H1 (cell line): Measurements from ENCODE around the gene CELF2. TPM values are rescaled to one million over a fixed set of nuclear protein-coding genes. Genes with fewer than 3 reads are reported as not detected.

Experiments
- CTCF ChIA-PET: fragments of 300-600 bp; sonication (Branson Sonifier 250); formaldehyde crosslinking; loops from one replicate; lab custom pipeline; 2021; ENCODE audit not compliant: partially characterized antibody; lab: Charles Lee
- POLR2A ChIA-PET: fragments of 300-600 bp; sonication (Branson Sonifier 250); formaldehyde crosslinking; loops from one replicate; lab custom pipeline; 2021; ENCODE audit warnings: inconsistent platforms; ENCODE audit not compliant: partially characterized antibody; lab: Charles Lee
- DNase-seq, 2 experiments: peaks; one replicate each; pipeline versions ENCODE4 v3.0.0 to v3.0.0-alpha.2; 2010 to 2022; ENCODE audit warnings: low spot score in 2 of 2, low read depth in 1 of 2, mixed read lengths in 1 of 2
- FAIRE-seq: peaks from 2 replicates; lab custom pipeline; 2011; peaks lifted over from hg19 to GRCh38; lab: Jason Lieb, UNC
- H2AFZ ChIP-seq: 2 replicates; pipeline ENCODE4 v1.8.1; 2012; ENCODE audit warnings: low read length, inconsistent platforms
- H2AK5ac ChIP-seq: 2 replicates; pipeline ENCODE4 v1.6.1; 2013; ENCODE audit warnings: low read depth, low read length
- H2BK120ac ChIP-seq: replicated peaks from 2 replicates; pipeline ENCODE3; 2013; ENCODE audit warnings: low read depth, low read length, inconsistent platforms
- H2BK12ac ChIP-seq: 2 replicates; pipeline ENCODE4 v1.6.1; 2013; ENCODE audit warnings: low read depth, low read length
- H2BK15ac ChIP-seq: 2 replicates; pipeline ENCODE4 v1.6.1; 2013; ENCODE audit warnings: low read length
- H2BK20ac ChIP-seq: 2 replicates; pipeline ENCODE4 v1.6.1; 2013; ENCODE audit warnings: low read length
- H2BK5ac ChIP-seq: 2 replicates; pipeline ENCODE4 v1.6.1; 2013; ENCODE audit warnings: low read depth, low read length
- H3K14ac ChIP-seq: 2 replicates; pipeline ENCODE4 v1.6.1; 2013; ENCODE audit warnings: inconsistent platforms; ENCODE audit not compliant: insufficient read length
- H3K18ac ChIP-seq: 2 replicates; pipeline ENCODE4 v1.6.1; 2013; ENCODE audit warnings: low read length; ENCODE audit errors: extremely low read depth
- H3K23ac ChIP-seq: 2 replicates; pipeline ENCODE4 v1.6.1; 2013; ENCODE audit warnings: inconsistent platforms; ENCODE audit not compliant: insufficient read length
- H3K23me2 ChIP-seq: 2 replicates; pipeline ENCODE4 v1.6.1; 2013; ENCODE audit warnings: low read depth, low read length
- H3K27ac ChIP-seq: 2 replicates; pipeline ENCODE4 v1.6.1; 2011; ENCODE audit warnings: low read depth, low read length, inconsistent platforms
- H3K27me3 ChIP-seq, 4 experiments: replicated peaks in 1 of 4; 1 replicate in 1 of 4; 2 replicates in 3 of 4; pipeline versions ENCODE4 v1.6.1 to v1.8.1; 2011 to 2013; ENCODE audit warnings: low read length in 3 of 4, mild to moderate bottlenecking in 3 of 4, inconsistent platforms in 2 of 4, mixed read lengths in 2 of 4, moderate library complexity in 1 of 4; ENCODE audit not compliant: control insufficient read depth in 3 of 4, insufficient read depth in 3 of 4; ENCODE audit errors: extremely low read depth in 1 of 4
- H3K36me3 ChIP-seq, 4 experiments: 2 replicates each; pipeline versions ENCODE4 v1.6.1 to v1.8.1; 2011 to 2013; ENCODE audit warnings: mild to moderate bottlenecking in 4 of 4, low read length in 3 of 4, moderate library complexity in 2 of 4, control low read depth in 1 of 4, inconsistent platforms in 1 of 4; ENCODE audit not compliant: insufficient read depth in 4 of 4, control insufficient read depth in 2 of 4
- H3K4ac ChIP-seq: replicated peaks from 2 replicates; pipeline ENCODE3; 2013; ENCODE audit warnings: low read length, low read depth, mixed read lengths, inconsistent platforms; ENCODE audit not compliant: insufficient read length
- H3K4me1 ChIP-seq, 4 experiments: replicated peaks in 1 of 4; 1 replicate in 1 of 4; 2 replicates in 3 of 4; pipeline versions ENCODE4 v1.6.1 to v1.8.1; 2011 to 2013; ENCODE audit warnings: low read length in 3 of 4, inconsistent platforms in 2 of 4, mixed read lengths in 1 of 4; ENCODE audit not compliant: insufficient read depth in 4 of 4, control insufficient read depth in 3 of 4
- H3K4me2 ChIP-seq, 2 experiments: 2 replicates each; pipeline versions ENCODE4 v1.6.1 to v1.8.1; 2011 to 2013; ENCODE audit warnings: low read depth in 2 of 2, low read length in 2 of 2, control low read depth in 1 of 2, inconsistent platforms in 1 of 2, mild to moderate bottlenecking in 1 of 2; ENCODE audit not compliant: insufficient read depth in 1 of 2
- H3K4me3 ChIP-seq, 4 experiments: fragments of 200-600, 300-600 bp in 1 of 4; sonication (generic), shearing (Covaris generic), sonication (Bioruptor Twin) in 1 of 4; 2 replicates each; pipeline versions ENCODE4 v1.5.1 to v1.8.1; 2011 to 2016; ENCODE audit warnings: low read length in 4 of 4, low read depth in 3 of 4, control low read depth in 2 of 4, inconsistent platforms in 2 of 4, mild to moderate bottlenecking in 2 of 4, mixed read lengths in 1 of 4, moderate library complexity in 1 of 4; ENCODE audit not compliant: insufficient read depth in 2 of 4; ENCODE audit errors: extremely low read depth in 1 of 4
- H3K56ac ChIP-seq: replicated peaks from 2 replicates; pipeline ENCODE3; 2013; ENCODE audit warnings: low read depth, mild to moderate bottlenecking, mixed read lengths, low read length, inconsistent platforms; ENCODE audit not compliant: insufficient read length
- H3K79me1 ChIP-seq: 2 replicates; pipeline ENCODE4 v1.6.1; 2013; ENCODE audit warnings: low read depth, low read length, control low read depth
- H3K79me2 ChIP-seq, 2 experiments: 2 replicates each; pipeline versions ENCODE4 v1.6.1 to v1.8.1; 2012 to 2013; ENCODE audit warnings: low read length in 2 of 2, mild to moderate bottlenecking in 2 of 2, inconsistent platforms in 1 of 2; ENCODE audit not compliant: insufficient read depth in 2 of 2, control insufficient read depth in 1 of 2
- H3K9ac ChIP-seq, 4 experiments: replicated peaks in 1 of 4; 1 replicate in 1 of 4; 2 replicates in 3 of 4; pipeline versions ENCODE4 v1.6.1 to v1.8.1; 2011 to 2013; ENCODE audit warnings: low read depth in 3 of 4, low read length in 3 of 4, control low read depth in 2 of 4, mild to moderate bottlenecking in 2 of 4, moderate library complexity in 2 of 4, inconsistent platforms in 1 of 4; ENCODE audit errors: extremely low read depth in 1 of 4
- H3K9me3 ChIP-seq, 2 experiments: 2 replicates each; pipeline versions ENCODE4 v1.6.1 to v1.8.1; 2012 to 2013; ENCODE audit warnings: mild to moderate bottlenecking in 2 of 2, moderate library complexity in 2 of 2, control low read depth in 1 of 2, inconsistent platforms in 1 of 2, low read depth in 1 of 2, low read length in 1 of 2, mixed read lengths in 1 of 2; ENCODE audit not compliant: insufficient read depth in 2 of 2
- H4K20me1 ChIP-seq, 2 experiments: replicated peaks in 1 of 2; 2 replicates each; pipeline versions ENCODE3 to v1.8.1; 2011 to 2013; ENCODE audit warnings: inconsistent platforms in 2 of 2, low read length in 2 of 2, mild to moderate bottlenecking in 1 of 2; ENCODE audit not compliant: insufficient read depth in 2 of 2, control insufficient read depth in 1 of 2
- H4K5ac ChIP-seq: 2 replicates; pipeline ENCODE4 v1.6.1; 2013; ENCODE audit warnings: low read length, low read depth, mixed read lengths, inconsistent platforms; ENCODE audit not compliant: insufficient read length
- H4K8ac ChIP-seq: 2 replicates; pipeline ENCODE4 v1.8.0; 2013; ENCODE audit warnings: mild to moderate bottlenecking, moderate library complexity, low read length, inconsistent platforms; ENCODE audit not compliant: insufficient read depth; ENCODE audit errors: extremely low read depth
- H4K91ac ChIP-seq: replicated peaks from 2 replicates; pipeline ENCODE3; 2013; ENCODE audit warnings: low read length, mixed read lengths, inconsistent platforms; ENCODE audit not compliant: insufficient read length
- ASH2L ChIP-seq: fragments of 200-600, 300-600 bp; sonication (generic); IDR thresholded peaks from one replicate; pipeline ENCODE4 v1.7.1; 2017; ENCODE audit warnings: low read length
- EGR1 ChIP-seq: IDR thresholded peaks from 2 replicates; pipeline ENCODE4 v1.6.1; 2011; ENCODE audit warnings: low read depth, low read length, borderline replicate concordance
- EP300 ChIP-seq, 2 experiments: IDR thresholded peaks; 1 replicate in 1 of 2; 2 replicates in 1 of 2; pipeline ENCODE4 v1.6.1; 2011 to 2012; ENCODE audit warnings: low read depth in 2 of 2, low read length in 2 of 2, mild to moderate bottlenecking in 2 of 2, borderline replicate concordance in 1 of 2, inconsistent platforms in 1 of 2, moderate library complexity in 1 of 2
- GTF2F1 ChIP-seq: IDR thresholded peaks from 2 replicates; pipeline ENCODE4 v1.6.1; 2012; ENCODE audit warnings: low read depth, low read length, improper control_type of control experiment, borderline replicate concordance
- JUND ChIP-seq: IDR thresholded peaks from 2 replicates; pipeline ENCODE4 v1.6.1; 2011; ENCODE audit warnings: mild to moderate bottlenecking, improper control_type of control experiment, low read length
- MAFK ChIP-seq: IDR thresholded peaks from 2 replicates; pipeline ENCODE4 v1.6.1; 2012; ENCODE audit warnings: low read depth, mild to moderate bottlenecking, improper control_type of control experiment, low read length
- NRF1 ChIP-seq: IDR thresholded peaks from 2 replicates; pipeline ENCODE4 v1.6.1; 2011; ENCODE audit warnings: mild to moderate bottlenecking, low read depth, low read length, improper control_type of control experiment
- RBBP5 ChIP-seq: IDR thresholded peaks from 2 replicates; pipeline ENCODE4 v1.7.1; 2012; ENCODE audit warnings: low read depth, mild to moderate bottlenecking, inconsistent platforms, low read length, moderate library complexity, borderline replicate concordance
- SP2 ChIP-seq: IDR thresholded peaks from 2 replicates; pipeline ENCODE4 v1.6.1; 2012; ENCODE audit warnings: mild to moderate bottlenecking, low read length, inconsistent platforms
- SRF ChIP-seq: IDR thresholded peaks from 2 replicates; pipeline ENCODE4 v1.6.1; 2011; ENCODE audit warnings: mild to moderate bottlenecking, low read depth, low read length, moderate library complexity
- TAF1 ChIP-seq: IDR thresholded peaks from 2 replicates; pipeline ENCODE4 v1.6.1; 2011; ENCODE audit warnings: mild to moderate bottlenecking, low read depth, low read length
- TBP ChIP-seq: IDR thresholded peaks from 2 replicates; pipeline ENCODE4 v1.6.1; 2011; ENCODE audit warnings: low read depth, low read length, improper control_type of control experiment
- TEAD4 ChIP-seq: IDR thresholded peaks from 2 replicates; pipeline ENCODE4 v1.6.1; 2012; ENCODE audit warnings: low read depth, low read length, inconsistent platforms, mixed read lengths
- YY1 ChIP-seq: IDR thresholded peaks from 2 replicates; pipeline ENCODE4 v1.6.1; 2011; ENCODE audit warnings: low read depth, mild to moderate bottlenecking, low read length
- WGBS, 2 experiments: shearing (Covaris generic) in 1 of 2; methylation state at CpG; one replicate each; pipeline versions ENCODE4 v1.1.6 to v1.1.7; 2013 to 2015; ENCODE audit warnings: low lambda C conversion rate in 2 of 2, mixed read lengths in 2 of 2, inconsistent platforms in 1 of 2, low coverage in 1 of 2, missing lambda C conversion rate in 1 of 2; ENCODE audit not compliant: insufficient replicate concordance in 2 of 2, insufficient coverage in 1 of 2, insufficient read length in 1 of 2; ENCODE audit errors: extremely low coverage in 1 of 2, missing lambda C conversion rate in 1 of 2; 5-methylcytosine and 5-hydroxymethylcytosine counted together
- polyA plus RNA-seq, 7 experiments: library from polyadenylated mRNA; depleted of rRNA in 3 of 7; stranded (reverse) in 5 of 7; unstranded in 2 of 7; fragments of >200 nt in 5 of 7; fragments of 200-250 nt in 2 of 7; gene quantifications; 1 replicate in 5 of 7; 2 replicates in 1 of 7; 4 replicates in 1 of 7; pipeline versions ENCODE4 v1.2.1 to v1.2.3, GENCODE V29; 2011 to 2013; ENCODE audit warnings: missing spikeins in 2 of 7, mixed read lengths in 2 of 7
- total RNA-seq: library from RNA; stranded (reverse); fragmentation: NEBNext Ultra II Directional; extraction: Animal tissue kit (Norgen Biotek cat#: 25700); gene quantifications from 2 replicates; pipeline ENCODE4 v1.2.1, GENCODE V29; 2021

Gene CELF2
- total and polyA plus RNA-seq, 2 of the 8 experiments (the other 6 are each of a cell fraction or from before 2014, with no cell fraction given), result 18.3 to 22.7 TPM

DNA sequence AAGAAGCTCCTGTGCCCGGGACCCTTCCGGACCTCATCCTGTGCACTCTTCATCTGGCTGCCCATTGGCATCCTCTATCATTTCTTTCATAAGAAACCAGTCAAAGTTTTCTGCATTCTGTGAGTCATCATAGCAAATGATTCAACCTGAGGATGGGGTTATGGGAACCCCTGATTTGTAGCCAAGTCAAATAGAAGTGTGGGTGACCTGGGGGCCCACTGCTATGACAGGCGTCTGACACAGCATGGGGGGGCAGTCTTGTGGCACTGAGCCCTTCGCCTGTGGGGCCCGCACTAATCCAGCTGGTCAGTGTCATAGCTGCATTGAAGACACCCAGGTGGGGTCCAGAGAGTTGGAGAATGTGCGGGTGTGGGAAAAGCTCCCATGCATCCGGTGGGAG, 363.4 kb downstream of the CELF2 start:
- Histone ChIP-seq H3K79me2 (no peaks in the 10 kb centered on the region), H2BK15ac (no peak overlapping the region), H2BK5ac (no peak overlapping the region), H4K91ac (no peak overlapping the region), H3K56ac (no peak overlapping the region), H3K9ac (no peak overlapping the region), H2BK20ac (no peak overlapping the region), H3K4me2 (no peak overlapping the region), H3K36me3 (no peaks in the 10 kb centered on the region), H3K18ac (no peak overlapping the region), H3K23ac (no peak overlapping the region), H3K27me3 (no peaks in the 10 kb centered on the region), H3K27ac (no peak overlapping the region), H2BK120ac (no peak overlapping the region), H4K20me1 (no peaks in the 10 kb centered on the region), H3K23me2 (no peaks in the 10 kb centered on the region), H2AK5ac (no peak overlapping the region), H4K8ac (no peak overlapping the region), H3K14ac (no peak overlapping the region), H2BK12ac (no peak overlapping the region), H2AFZ (no peak overlapping the region), H3K79me1 (no peaks in the 10 kb centered on the region), H3K9me3 (no peaks in the 10 kb centered on the region), H4K5ac (no peak overlapping the region), H3K4me3 (no peak overlapping the region), H3K4me1 (0 out of 7 replicates have a peak, but pooled peaks cover 0 to 2% (median 0%) of the 10 kb centered on the region in 4 experiments), H3K4ac (no peak overlapping the region)
- TF ChIP-seq NRF1, result no peak
- no peak for TF ChIP-seq YY1
- no peak for TF ChIP-seq GTF2F1
- TF ChIP-seq SP2, result no peak
- no peak for TF ChIP-seq ASH2L
- no peak for TF ChIP-seq SRF
- no peak for TF ChIP-seq RBBP5
- no peak for TF ChIP-seq EP300 (IDR thresholded peaks at IDR 0.05; ENCODE audit: borderline replicate concordance in 1 of 2, low read depth in 2 of 2, low read length in 2 of 2)
- no peak for TF ChIP-seq TEAD4
- no peak for TF ChIP-seq EGR1
- TF ChIP-seq MAFK, result no peak
- no peak for TF ChIP-seq TBP
- no peak for TF ChIP-seq TAF1
- TF ChIP-seq JUND, result no peak
- 96% methylated on average over 7 of the region's 7 CpGs; no CpG with 5 or more reads in 1 of the 2 experiments for WGBS, 2 experiments
- ChIA-PET CTCF (no interaction called here), POLR2A (no interaction called here)
- DNase-seq, result no peak
- no peak for FAIRE-seq
